AG04450 (cell line): ENCODE results near the gene SNX12. TPM values are rescaled to one million over a fixed set of nuclear protein-coding genes. Genes with fewer than 3 reads are reported as not detected.

Experiments used
- CTCF ChIA-PET: fragments of 300-600, 350-600 bp; formaldehyde crosslinking; extraction: SDS; loops from one replicate; lab custom pipeline; 2022; ENCODE audit warnings: antibody characterized with exemption, inconsistent platforms; lab: Charles Lee
- POLR2A ChIA-PET: fragments of 350-600 bp; formaldehyde crosslinking; extraction: SDS; loops from one replicate; lab custom pipeline; 2021; ENCODE audit warnings: antibody characterized with exemption, inconsistent platforms; lab: Yijun Ruan, JAX
- DNase-seq: peaks from one replicate; pipeline ENCODE4 v3.0.0-alpha.2; 2011; ENCODE audit warnings: low read depth, low spot score
- H3K27ac ChIP-seq: one replicate; pipeline ENCODE4 v1.5.1; 2012; ENCODE audit warnings: low read depth, low read length, control low read depth
- H3K27me3 ChIP-seq: one replicate; pipeline ENCODE4 v1.6.0; 2012; ENCODE audit warnings: low read length; ENCODE audit not compliant: control insufficient read depth, insufficient read depth
- H3K4me3 ChIP-seq: 2 replicates; pipeline ENCODE4 v1.5.1; 2011; ENCODE audit warnings: mild to moderate bottlenecking, low read depth, low read length, control low read depth
- H3K9me3 ChIP-seq: 2 replicates; pipeline ENCODE4 v1.5.1; 2012; ENCODE audit warnings: low read length; ENCODE audit not compliant: control insufficient read depth, insufficient read depth
- CTCF ChIP-seq: IDR thresholded peaks from 2 replicates; pipeline ENCODE4 v1.5.1; 2011; ENCODE audit warnings: low read depth, low read length, control low read depth, inconsistent platforms
- polyA plus RNA-seq: library from polyadenylated mRNA; depleted of rRNA; stranded (reverse); fragments of >200 nt; gene quantifications from 2 replicates; pipeline ENCODE4 v1.2.3, GENCODE V29; 2011

SNX12 gene
- polyA plus RNA-seq, 1 experiment = 77.0 TPM

- ChIA-PET POLR2A (no interaction called here), CTCF (no interaction called here)
- DNase-seq = no peak
- H3K4me3 ChIP-seq = no peak overlapping the region
- H3K9me3 ChIP-seq = no peaks in the 10 kb centered on the region
- H3K27me3 ChIP-seq = peaks cover 2% of the 10 kb centered on the region
- H3K27ac ChIP-seq = no peak overlapping the region
- TF ChIP-seq CTCF = no peak
Observed at GRCh38 chrX:71103110-71103983, 35.2 kb upstream of the SNX12 start.

GRCh38 chrX:71102292-71102691 lies 34.2 kb upstream of the SNX12 start:
- CTCF ChIA-PET = interaction anchor here (1.4 kb wide), 1 partner anchor 27 kb away, joined by 3 read pairs; no protein-coding TSS in a partner anchor
- Histone ChIP-seq H3K4me3 (no peak overlapping the region), H3K27me3 (peaks cover 2% of the 10 kb centered on the region), H3K9me3 (no peaks in the 10 kb centered on the region), H3K27ac (no peak overlapping the region)
- no peak for DNase-seq
- TF ChIP-seq CTCF = no peak
- POLR2A ChIA-PET = no interaction called here

- Histone ChIP-seq H3K27me3 (peaks cover 2% of the 10 kb centered on the region), H3K27ac (no peak overlapping the region), H3K9me3 (no peaks in the 10 kb centered on the region), H3K4me3 (no peak overlapping the region)
- ChIA-PET POLR2A (no interaction called here), CTCF (interaction anchor here (1.4 kb wide), 1 partner anchor 28 kb away, joined by 3 read pairs; no protein-coding TSS in a partner anchor)
- DNase-seq = no peak
- no peak for TF ChIP-seq CTCF
Observed at GRCh38 chrX:71100581-71101505, 32.7 kb upstream of the SNX12 start.

GRCh38 chrX:71099736-71100135 lies 31.6 kb upstream of the SNX12 start:
- Histone ChIP-seq H3K4me3 (no peak overlapping the region), H3K27me3 (peaks cover 2% of the 10 kb centered on the region), H3K9me3 (no peaks in the 10 kb centered on the region), H3K27ac (no peak overlapping the region)
- no peak for DNase-seq
- POLR2A ChIA-PET = no interaction called here
- TF ChIP-seq CTCF = no peak
- CTCF ChIA-PET = interaction anchor here (0.6 to 1.4 kb wide), 3 partner anchors 12 to 318 kb away, joined by 3 read pairs; partner anchors contain the start of genes IL2RG and TAF1
